HEK293T (cell line): ENCODE data around the gene EPB41L2.

Source experiments
- CTCF ChIA-PET: fragments of 350-600 bp; formaldehyde crosslinking; extraction: SDS; loops from one replicate; lab custom pipeline; 2021; ENCODE audit warnings: antibody characterized with exemption, inconsistent platforms; lab: Yijun Ruan, JAX
- POLR2A ChIA-PET: fragments of 350-600 bp; formaldehyde crosslinking; extraction: SDS; loops from one replicate; lab custom pipeline; 2020; ENCODE audit warnings: antibody characterized with exemption, inconsistent platforms; lab: Yijun Ruan, JAX
- DNase-seq: peaks from one replicate; pipeline ENCODE4 v3.0.0; 2012; ENCODE audit warnings: mixed read lengths; ENCODE audit errors: extremely low spot score
- ARNT ChIP-seq: fragments of 450-650 bp; IDR thresholded peaks from 2 replicates; pipeline ENCODE4 v1.6.1; 2017; ENCODE audit warnings: mild to moderate bottlenecking
- BHLHE40 ChIP-seq: fragments of 450-650 bp; IDR thresholded peaks from 2 replicates; pipeline ENCODE4 v1.6.1; 2016; ENCODE audit warnings: mild to moderate bottlenecking, moderate library complexity, borderline replicate concordance
- CTBP1 ChIP-seq: fragments of 450-650 bp; IDR thresholded peaks from 2 replicates; pipeline ENCODE4 v1.6.1; 2016; ENCODE audit warnings: borderline replicate concordance
- ELF4 ChIP-seq: fragments of 450-650 bp; IDR thresholded peaks from 2 replicates; pipeline ENCODE4 v1.6.1; 2017; ENCODE audit warnings: antibody characterized with exemption
- FOXA1 ChIP-seq: fragments of 450-650 bp; IDR thresholded peaks from 2 replicates; pipeline ENCODE4 v1.6.1; 2016; ENCODE audit warnings: mild to moderate bottlenecking
- FOXK2 ChIP-seq: fragments of 450-650 bp; IDR thresholded peaks from 2 replicates; pipeline ENCODE4 v1.6.1; 2016; ENCODE audit warnings: mild to moderate bottlenecking
- FOXM1 ChIP-seq: fragments of 450-650 bp; IDR thresholded peaks from 2 replicates; pipeline ENCODE4 v1.6.1; 2017; ENCODE audit warnings: mild to moderate bottlenecking, borderline replicate concordance
- HDGF ChIP-seq: fragments of 450-650 bp; IDR thresholded peaks from 2 replicates; pipeline ENCODE4 v1.6.1; 2017; ENCODE audit warnings: antibody characterized with exemption, borderline replicate concordance
- L3MBTL2 ChIP-seq: fragments of 450-650 bp; conservative IDR thresholded peaks from 2 replicates; pipeline ENCODE4 v1.6.1; 2016; ENCODE audit warnings: mild to moderate bottlenecking
- LEF1 ChIP-seq: fragments of 450-650 bp; IDR thresholded peaks from 2 replicates; pipeline ENCODE4 v1.6.1; 2017; ENCODE audit warnings: mild to moderate bottlenecking, borderline replicate concordance
- NFRKB ChIP-seq: fragments of 450-650 bp; IDR thresholded peaks from 2 replicates; pipeline ENCODE4 v1.6.1; 2016; ENCODE audit warnings: mild to moderate bottlenecking, moderate library complexity
- PKNOX1 ChIP-seq: fragments of 450-650 bp; IDR thresholded peaks from 2 replicates; pipeline ENCODE4 v1.6.1; 2016
- SP1 ChIP-seq: fragments of 450-650 bp; IDR thresholded peaks from 2 replicates; pipeline ENCODE4 v1.6.1; 2017
- SUZ12 ChIP-seq: fragments of 450-650 bp; IDR thresholded peaks from 2 replicates; pipeline ENCODE4 v1.6.1; 2016; ENCODE audit warnings: mild to moderate bottlenecking
- TARDBP ChIP-seq: fragments of 450-650 bp; IDR thresholded peaks from 2 replicates; pipeline ENCODE4 v1.6.1; 2016
- ZNF384 ChIP-seq: fragments of 450-650 bp; IDR thresholded peaks from 2 replicates; pipeline ENCODE4 v1.6.1; 2016

EPB41L2 gene

DNA sequence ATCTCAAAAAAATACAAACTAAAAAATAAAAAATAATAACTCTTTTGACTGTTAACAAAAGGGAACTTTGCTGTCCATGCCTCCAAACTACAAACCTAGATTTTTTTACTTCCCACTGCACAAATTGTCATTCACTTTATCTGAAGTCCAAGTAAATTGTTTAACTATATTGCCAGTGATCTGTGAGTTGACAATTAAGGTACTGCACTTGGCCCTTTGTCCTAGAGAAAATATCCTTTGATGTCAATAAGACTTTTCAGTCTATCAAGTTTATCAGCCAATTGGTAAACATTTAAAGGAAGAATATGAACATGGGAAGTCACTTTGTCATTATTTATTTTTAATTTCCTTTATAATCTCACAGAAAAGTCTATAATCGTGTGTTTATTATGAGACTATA is 19.3 kb upstream of the EPB41L2 start:
- TF ChIP-seq ZNF384 (no peak), BHLHE40 (no peak)
- ChIA-PET CTCF (no interaction called here), POLR2A (interaction anchor here (0.7 kb wide), 1 partner anchor 187 kb away, joined by 3 read pairs; no protein-coding TSS in a partner anchor)
- no peak for DNase-seq

- DNase-seq = no peak
- TF ChIP-seq NFRKB (no peak), TARDBP (no peak), BHLHE40 (no peak), ZNF384 (no peak), ELF4 (no peak), FOXK2 (no peak), SP1 (no peak), PKNOX1 (no peak), L3MBTL2 (no peak), SUZ12 (no peak), LEF1 (no peak), ARNT (no peak), FOXM1 (no peak), CTBP1 (no peak), FOXA1 (no peak), HDGF (no peak)
- ChIA-PET CTCF (interaction anchor here (0.6 kb wide), 1 partner anchor 121 kb away, joined by 3 read pairs; no protein-coding TSS in a partner anchor), POLR2A (no interaction called here)
Measured at GRCh38 chr6:131080084-131080483, 17.0 kb upstream of the EPB41L2 start.

DNA sequence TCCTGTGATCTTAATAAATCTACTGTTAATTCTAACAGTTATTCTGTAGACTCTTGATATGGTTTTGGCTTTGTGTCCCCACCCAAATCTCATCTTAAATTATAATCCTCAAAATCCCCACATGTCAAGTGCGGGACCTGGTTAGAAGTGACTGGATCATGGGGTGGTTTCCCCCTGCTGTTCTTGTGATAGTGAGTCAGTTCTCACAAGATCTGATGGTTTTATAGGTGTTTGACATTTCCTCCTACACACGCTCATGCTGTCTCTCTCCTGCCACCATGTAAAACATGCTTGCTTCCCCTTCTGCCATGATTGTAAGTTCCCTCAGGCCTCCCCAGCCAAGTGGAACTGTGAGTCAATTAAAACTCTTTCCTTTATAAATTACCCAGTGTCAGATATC is 10.5 kb upstream of the EPB41L2 start:
- POLR2A ChIA-PET = no interaction called here
- TF ChIP-seq BHLHE40 = no peak
- TF ChIP-seq SP1 = no peak
- TF ChIP-seq FOXK2 = no peak
- no peak for TF ChIP-seq PKNOX1
- TF ChIP-seq ELF4 = no peak
- TF ChIP-seq CTBP1 = no peak
- TF ChIP-seq TARDBP = no peak
- TF ChIP-seq HDGF = no peak
- DNase-seq = no peak
- CTCF ChIA-PET = no interaction called here

- POLR2A ChIA-PET = no interaction called here
- CTCF ChIA-PET = no interaction called here
- no peak for TF ChIP-seq FOXM1
- TF ChIP-seq FOXA1 = no peak
- no peak for TF ChIP-seq BHLHE40
- no peak for TF ChIP-seq ZNF384
- no peak for TF ChIP-seq LEF1
- no peak for TF ChIP-seq CTBP1
- no peak for TF ChIP-seq L3MBTL2
- TF ChIP-seq SP1 = no peak
- TF ChIP-seq TARDBP = no peak
- TF ChIP-seq NFRKB = no peak
- no peak for TF ChIP-seq SUZ12
- no peak for TF ChIP-seq FOXK2
- TF ChIP-seq PKNOX1 = no peak
- no peak for TF ChIP-seq ARNT
- TF ChIP-seq ELF4 = no peak
- no peak for TF ChIP-seq HDGF
- no peak for DNase-seq
Measured at GRCh38 chr6:131070061-131070460, 7.0 kb upstream of the EPB41L2 start.

DNA sequence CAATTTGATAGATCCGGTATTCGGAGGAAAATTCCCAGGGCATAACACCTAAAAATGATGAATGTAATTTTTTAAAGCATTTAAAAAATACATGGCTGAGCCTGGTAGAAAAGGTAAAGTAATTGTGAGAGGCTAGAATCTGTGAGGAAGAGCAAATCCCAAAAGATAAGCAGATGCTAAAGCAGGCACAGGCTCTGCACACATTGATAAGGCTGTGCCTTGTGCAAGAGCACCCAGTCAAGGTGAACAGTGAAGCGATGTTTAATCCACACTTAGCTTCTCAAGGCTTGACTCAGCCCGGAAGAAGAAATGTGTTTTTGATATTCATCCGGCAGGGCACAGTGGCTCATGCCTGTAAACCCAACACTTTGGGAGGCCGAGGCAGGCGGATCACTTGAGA is 5.1 kb upstream of the EPB41L2 start:
- DNase-seq = no peak
- POLR2A ChIA-PET = no interaction called here
- TF ChIP-seq TARDBP (no peak), HDGF (no peak), SUZ12 (no peak), ELF4 (no peak), NFRKB (no peak), BHLHE40 (no peak), ZNF384 (no peak), FOXM1 (no peak), CTBP1 (no peak), LEF1 (no peak), ARNT (no peak), L3MBTL2 (no peak), PKNOX1 (no peak), SP1 (no peak), FOXA1 (no peak)
- CTCF ChIA-PET = interaction anchor here (0.6 kb wide), 1 partner anchor 45 kb away, joined by 3 read pairs; no protein-coding TSS in a partner anchor

- ChIA-PET POLR2A (no interaction called here), CTCF (interaction anchor here (0.7 kb wide), 1 partner anchor 45 kb away, joined by 3 read pairs; no protein-coding TSS in a partner anchor)
- TF ChIP-seq LEF1 (no peak), ARNT (no peak), FOXM1 (no peak)
- no peak for DNase-seq
Measured at GRCh38 chr6:131067521-131067920, 4.5 kb upstream of the EPB41L2 start.
